ENCODE data around the gene ZNF318. TPM values are rescaled to one million over a fixed set of nuclear protein-coding genes. Genes with fewer than 3 reads are reported as not detected.

The ZNF318 gene
- total RNA-seq, 4 donors from 2014 or later: 20.9 to 35.5 (median 24.8) TPM

DNA sequence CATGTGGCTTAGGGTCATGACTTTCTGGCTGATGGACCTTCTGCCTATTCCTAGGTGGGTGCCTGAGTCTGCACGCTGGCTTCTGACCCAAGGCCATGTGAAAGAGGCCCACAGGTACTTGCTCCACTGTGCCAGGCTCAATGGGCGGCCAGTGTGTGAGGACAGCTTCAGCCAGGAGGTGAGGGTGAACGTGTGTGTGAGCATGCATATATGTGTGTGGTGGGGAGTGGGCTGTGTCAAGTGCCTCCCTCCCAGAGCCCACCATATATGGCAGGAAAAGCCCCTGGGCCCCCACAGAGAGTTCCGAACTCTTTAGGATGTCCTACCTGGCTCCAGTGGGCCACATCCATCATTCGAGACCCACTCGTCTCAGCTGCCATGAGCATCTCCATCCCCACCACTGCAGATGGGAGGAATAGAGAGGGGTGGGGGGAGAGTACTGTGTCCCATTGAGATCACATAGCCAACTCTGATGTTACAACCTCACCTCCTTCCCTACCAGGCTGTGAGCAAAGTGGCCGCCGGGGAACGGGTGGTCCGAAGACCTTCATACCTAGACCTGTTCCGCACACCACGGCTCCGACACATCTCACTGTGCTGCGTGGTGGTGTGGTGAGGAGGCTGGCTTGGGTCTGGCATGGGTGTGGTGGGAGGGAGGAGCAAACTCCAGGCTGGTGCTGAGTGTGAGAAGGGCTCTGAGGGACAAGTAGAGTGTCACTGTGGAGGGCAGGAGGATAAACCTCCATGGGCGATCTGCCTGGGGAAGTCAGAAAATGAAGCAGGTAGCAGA lies 68.2 kb downstream of the ZNF318 start:
- Histone ChIP-seq H3K36me3 (no peaks in the 10 kb centered on the region), H3K4me3 (no peak overlapping the region), H3K9me3 (no peaks in the 10 kb centered on the region), H3K27me3 (peaks cover 25% of the 10 kb centered on the region), H3K27ac (no peak overlapping the region), H3K4me1 (no peaks in the 10 kb centered on the region)
- WGBS: 89% methylated on average over 15 of the region's 15 CpGs
- peak in 1 of 2 donors; percentile 68 for DNase-seq (ENCODE audit: low spot score in 2 of 2)
- no peak for TF ChIP-seq CTCF (IDR thresholded peaks at IDR 0.05)
- TF ChIP-seq POLR2A (IDR thresholded peaks at IDR 0.05): no peak
- TF ChIP-seq EP300 (IDR thresholded peaks at IDR 0.05): no peak
- TF ChIP-seq POLR2AphosphoS5 (IDR thresholded peaks at IDR 0.05): no peak

DNA sequence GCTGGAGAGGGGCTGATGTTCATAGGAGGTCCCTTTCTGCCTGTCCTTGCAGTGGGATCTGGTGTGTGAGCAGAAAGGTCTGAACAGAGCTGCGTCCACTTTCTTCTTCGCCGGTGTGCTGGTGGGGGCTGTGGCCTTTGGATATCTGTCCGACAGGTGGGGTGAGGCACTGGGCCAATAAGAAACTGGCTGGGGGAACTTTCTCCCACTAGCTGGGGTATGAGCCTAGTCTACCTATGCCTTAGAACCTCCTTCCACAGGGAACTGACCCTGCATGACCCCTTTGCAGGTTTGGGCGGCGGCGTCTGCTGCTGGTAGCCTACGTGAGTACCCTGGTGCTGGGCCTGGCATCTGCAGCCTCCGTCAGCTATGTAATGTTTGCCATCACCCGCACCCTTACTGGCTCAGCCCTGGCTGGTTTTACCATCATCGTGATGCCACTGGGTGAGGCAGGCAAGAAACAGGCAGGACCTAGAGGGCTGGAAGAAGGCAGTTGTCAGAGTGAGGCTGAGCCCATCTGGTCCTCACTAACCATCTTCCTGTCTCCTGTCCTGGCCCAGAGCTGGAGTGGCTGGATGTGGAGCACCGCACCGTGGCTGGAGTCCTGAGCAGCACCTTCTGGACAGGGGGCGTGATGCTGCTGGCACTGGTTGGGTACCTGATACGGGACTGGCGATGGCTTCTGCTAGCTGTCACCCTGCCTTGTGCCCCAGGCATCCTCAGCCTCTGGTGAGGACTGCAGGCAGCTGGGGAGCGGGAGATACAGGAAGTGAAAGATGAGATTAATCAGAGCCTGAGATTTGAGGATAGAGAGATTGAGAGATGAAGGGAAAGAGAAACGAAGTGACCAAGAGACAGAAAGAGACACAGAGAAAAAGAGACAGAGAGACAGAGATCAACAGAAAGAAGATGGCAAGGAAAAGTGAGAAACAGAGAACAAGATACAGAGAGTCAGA lies 69.8 kb downstream of the ZNF318 start:
- 64% methylated on average over 14 of the region's 18 CpGs for WGBS
- H3K9me3 ChIP-seq: no peaks in the 10 kb centered on the region
- H3K27me3 ChIP-seq: peaks cover 25% of the 10 kb centered on the region

DNA sequence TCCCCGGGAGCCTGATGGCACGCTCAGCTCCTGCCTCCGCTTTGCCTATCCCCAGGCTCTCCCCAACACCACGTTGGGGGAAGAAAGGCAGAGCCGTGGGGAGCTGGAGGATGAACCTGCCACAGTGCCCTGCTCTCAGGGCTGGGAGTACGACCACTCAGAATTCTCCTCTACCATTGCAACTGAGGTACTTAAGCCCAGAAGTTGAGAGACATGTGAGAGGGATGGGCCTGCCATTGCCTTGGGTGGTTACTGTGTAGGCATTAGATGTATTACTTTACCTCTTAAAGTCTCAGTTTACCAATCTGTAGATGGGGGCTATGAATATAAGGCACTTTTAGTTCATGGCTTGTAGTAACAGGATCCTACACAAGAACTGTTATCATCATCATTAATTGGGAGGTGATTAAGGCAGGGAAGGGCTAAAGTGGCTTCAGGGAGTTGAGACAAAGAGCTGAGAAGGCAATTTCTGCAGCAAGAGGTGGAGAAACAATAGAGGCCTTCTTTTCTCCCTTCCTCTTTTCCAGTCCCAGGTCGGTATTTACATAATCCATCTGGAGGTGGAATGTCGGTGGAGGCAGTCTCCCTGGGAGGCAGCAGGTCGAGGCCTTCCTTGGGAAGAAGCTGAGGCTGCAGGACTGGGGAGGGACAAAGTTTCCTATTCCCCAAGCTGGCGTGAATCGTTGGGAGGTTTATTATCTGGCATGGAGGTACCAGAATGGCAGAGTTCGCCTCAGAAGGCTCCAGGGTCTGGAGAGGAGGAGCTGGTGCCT lies 70.7 kb downstream of the ZNF318 start:
- Histone ChIP-seq H3K27ac (no peak overlapping the region), H3K4me1 (no peaks in the 10 kb centered on the region), H3K27me3 (peaks cover 22% of the 10 kb centered on the region), H3K36me3 (no peaks in the 10 kb centered on the region), H3K9me3 (no peaks in the 10 kb centered on the region), H3K4me3 (no peak overlapping the region)
- 53% methylated on average over 9 of the region's 12 CpGs for WGBS
- peak in 1 of 2 donors; percentile 56 for DNase-seq (ENCODE audit: low spot score in 2 of 2)
- TF ChIP-seq EP300 (IDR thresholded peaks at IDR 0.05) (no peak), POLR2AphosphoS5 (IDR thresholded peaks at IDR 0.05) (no peak), CTCF (IDR thresholded peaks at IDR 0.05) (no peak), POLR2A (IDR thresholded peaks at IDR 0.05) (no peak)

More for the DNA sequence above, 69.8 kb downstream of the ZNF318 start:
- H3K4me3 ChIP-seq: no peak overlapping the region
- no peaks in the 10 kb centered on the region for H3K4me1 ChIP-seq
- H3K36me3 ChIP-seq: no peaks in the 10 kb centered on the region
- H3K27ac ChIP-seq: no peak overlapping the region
- DNase-seq (ENCODE audit: low spot score in 2 of 2): peak in 1 of 2 donors; percentile 74
- no peak for TF ChIP-seq CTCF (IDR thresholded peaks at IDR 0.05)
- TF ChIP-seq POLR2AphosphoS5 (IDR thresholded peaks at IDR 0.05): no peak
- TF ChIP-seq POLR2A (IDR thresholded peaks at IDR 0.05): no peak
- TF ChIP-seq EP300 (IDR thresholded peaks at IDR 0.05): no peak

DNA sequence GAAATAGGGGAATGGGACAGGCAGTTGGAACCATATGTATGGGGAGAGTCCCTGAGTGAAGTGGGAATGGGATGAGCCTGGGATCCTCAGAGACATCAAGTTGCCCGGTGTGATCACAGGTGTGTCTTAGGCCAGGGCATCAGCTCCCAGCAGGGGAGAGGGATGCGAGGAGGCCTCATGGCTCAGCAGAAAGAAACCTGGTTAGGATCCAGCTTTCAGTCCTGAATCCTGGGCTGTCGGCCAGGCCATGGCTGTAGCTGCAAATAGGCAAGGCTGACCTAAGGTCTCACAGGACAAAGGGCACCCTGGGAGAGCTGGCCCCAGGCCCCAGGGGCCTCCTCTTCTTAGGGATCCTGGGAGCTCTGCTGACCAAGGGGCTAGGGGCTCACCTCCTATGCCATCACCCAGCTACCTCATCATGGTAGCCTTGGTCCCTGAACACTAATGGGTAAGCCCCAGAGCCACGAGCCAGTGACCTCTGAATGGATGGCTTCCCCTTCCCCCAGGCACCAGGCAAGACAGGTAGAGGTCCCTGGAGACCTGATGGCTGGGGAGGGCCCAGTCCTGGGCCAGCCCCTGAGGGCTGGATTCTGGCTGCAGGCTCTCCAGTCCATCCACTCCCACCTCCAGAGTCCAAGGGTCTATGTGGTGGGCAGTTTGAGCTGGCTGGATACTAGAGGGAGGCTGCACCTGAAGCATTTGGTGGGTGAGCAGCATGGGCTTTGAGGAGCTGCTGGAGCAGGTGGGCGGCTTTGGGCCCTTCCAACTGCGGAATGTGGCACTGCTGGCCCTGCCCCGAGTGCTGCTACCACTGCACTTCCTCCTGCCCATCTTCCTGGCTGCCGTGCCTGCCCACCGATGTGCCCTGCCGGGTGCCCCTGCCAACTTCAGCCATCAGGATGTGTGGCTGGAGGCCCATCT lies 71.5 kb downstream of the ZNF318 start, which contains the start of gene SLC22A7:
SLC22A7 (plus strand) TSS at position 617 of the 921 bp plus-strand sequence; CDS start at position 716, 99 bp downstream.
- DNase-seq (ENCODE audit: low spot score in 2 of 2): peak in 1 of 2 donors; percentile 57
- Histone ChIP-seq H3K27ac (no peak within 1 kb of the TSS), H3K27me3 (peaks cover 22% of the 10 kb centered on the region), H3K36me3 (no peaks in the 10 kb centered on the region), H3K9me3 (no peaks in the 10 kb centered on the region), H3K4me3 (no peak within 1 kb of the TSS), H3K4me1 (no peaks in the 10 kb centered on the region)
- TF ChIP-seq POLR2AphosphoS5 (IDR thresholded peaks at IDR 0.05): no peak
- no peak for TF ChIP-seq CTCF (IDR thresholded peaks at IDR 0.05)
- WGBS: 47% methylated on average over 3 of the region's 10 CpGs
